CD4-positive, CD25-positive, alpha-beta regulatory T cell (primary cell): ENCODE results near the gene LAMA3. TPM values are rescaled to one million over a fixed set of nuclear protein-coding genes. Genes with fewer than 3 reads are reported as not detected.
"Not testable (repeated sequence)": the region's sequence is repeated elsewhere in the genome, so short reads cannot be mapped to it uniquely, and the experiment has no call there.

Experiments used
- ATAC-seq, 2 donors: fragments of 150-1000 bp; cut with Tn5 transposase; one replicate each; pipeline ENCODE4 v1.10.0; 2021; ENCODE audit warnings: low read depth in 2 of 2, moderate number of reproducible peaks in 2 of 2, moderate library complexity in 1 of 2
- DNase-seq, 3 donors: peaks; one replicate each; pipeline versions ENCODE4 v3.0.0 to v3.0.0-alpha.2; 2012 to 2022; ENCODE audit warnings: mixed read lengths in 1 of 3
- H3K27ac ChIP-seq: one replicate; pipeline ENCODE4 v1.7.0; 2013; ENCODE audit warnings: mild to moderate bottlenecking, low read length; ENCODE audit not compliant: insufficient read depth, poor library complexity, severe bottlenecking
- H3K27me3 ChIP-seq: one replicate; pipeline ENCODE4 v1.7.0; 2013; ENCODE audit warnings: low read length; ENCODE audit not compliant: control insufficient read depth, insufficient read depth
- H3K36me3 ChIP-seq: one replicate; pipeline ENCODE4 v1.7.0; 2013; ENCODE audit warnings: mild to moderate bottlenecking, low read length, moderate library complexity; ENCODE audit not compliant: control insufficient read depth, insufficient read depth
- H3K4me1 ChIP-seq: 2 replicates; pipeline ENCODE4 v1.7.0; 2013; ENCODE audit warnings: mild to moderate bottlenecking, low read length; ENCODE audit not compliant: insufficient read depth, control insufficient read depth, poor library complexity, severe bottlenecking
- H3K4me3 ChIP-seq: one replicate; pipeline ENCODE4 v1.7.0; 2013; ENCODE audit warnings: low read depth, mild to moderate bottlenecking, low read length, moderate library complexity
- H3K9me3 ChIP-seq, 2 experiments: 1 replicate in 1 of 2; 2 replicates in 1 of 2; pipeline ENCODE4 v1.7.0; 2013; ENCODE audit warnings: low read length in 2 of 2, mild to moderate bottlenecking in 1 of 2, moderate library complexity in 1 of 2; ENCODE audit not compliant: control insufficient read depth in 2 of 2
- H3K27ac Mint-ChIP-seq, 3 donors: one replicate each; pipeline ENCODE4 v1.8.0; 2020 to 2022; ENCODE audit warnings: mild to moderate bottlenecking in 3 of 3, mixed read lengths in 3 of 3, moderate library complexity in 2 of 3
- H3K27me3 Mint-ChIP-seq: one replicate; pipeline ENCODE4 v1.8.0; 2022; ENCODE audit warnings: mild to moderate bottlenecking, mixed read lengths
- H3K36me3 Mint-ChIP-seq: one replicate; pipeline ENCODE4 v1.8.0; 2020; ENCODE audit warnings: mixed read lengths
- H3K4me1 Mint-ChIP-seq, 4 donors: one replicate each; pipeline ENCODE4 v1.8.0; 2020 to 2022; ENCODE audit warnings: mixed read lengths in 4 of 4, mild to moderate bottlenecking in 1 of 4
- H3K4me3 Mint-ChIP-seq, 4 donors: one replicate each; pipeline ENCODE4 v1.8.0; 2020 to 2022; ENCODE audit warnings: mild to moderate bottlenecking in 4 of 4, mixed read lengths in 4 of 4, moderate library complexity in 3 of 4
- H3K9me3 Mint-ChIP-seq, 7 donors: one replicate each; pipeline ENCODE4 v1.8.0; 2020 to 2022; ENCODE audit warnings: mixed read lengths in 7 of 7, mild to moderate bottlenecking in 3 of 7, moderate library complexity in 2 of 7
- polyA plus RNA-seq, 4 donors: library from polyadenylated mRNA; unstranded; fragments of 300-500 nt; fragmentation: Illumina TruSeq; gene quantifications; one replicate each; pipeline ENCODE4 v1.2.3, GENCODE V29; 2021
- total RNA-seq: library from RNA; stranded (reverse); gene quantifications from one replicate; pipeline ENCODE4 v1.2.3, GENCODE V29; 2022

The LAMA3 gene
- total and polyA plus RNA-seq, 5 donors from 2014 or later = 0.31 TPM; not detected in 4

DNA sequence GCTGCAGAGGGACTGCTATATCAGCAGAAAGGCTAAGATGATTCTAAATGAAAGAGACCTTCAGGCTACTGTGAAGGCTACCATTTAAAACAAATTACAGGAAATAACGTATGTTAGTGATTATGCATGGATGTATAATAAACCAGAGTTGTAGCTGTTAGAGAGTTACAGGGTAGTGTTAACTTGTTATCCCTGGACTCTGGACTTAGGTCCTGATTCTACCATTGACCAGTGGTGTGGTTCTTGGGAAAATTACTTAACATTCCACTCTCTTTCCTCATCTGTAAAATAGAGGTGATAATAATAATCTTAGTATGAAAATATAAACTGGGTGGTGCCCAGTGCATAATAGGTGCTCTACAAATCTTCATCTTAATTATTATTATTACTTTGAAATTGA, 22.2 kb downstream of the LAMA3 start:
- no peaks in the 10 kb centered on the region for H3K36me3 Mint-ChIP-seq
- H3K27ac Mint-ChIP-seq = no peak overlapping the region
- ATAC-seq = no peak
- Histone ChIP-seq H3K27me3 (no peaks in the 10 kb centered on the region), H3K4me1 (peaks cover 9% of the 10 kb centered on the region), H3K27ac (no peak overlapping the region), H3K9me3 (peaks cover 0 to 3% of the 10 kb centered on the region in 2 experiments), H3K36me3 (no peaks in the 10 kb centered on the region), H3K4me3 (no peak overlapping the region)
- peaks cover 34% of the 10 kb centered on the region for H3K27me3 Mint-ChIP-seq
- no peak overlapping the region for H3K4me3 Mint-ChIP-seq
- no peak for DNase-seq
- H3K4me1 Mint-ChIP-seq = peaks cover 0 to 21% (median 15%) of the 10 kb centered on the region in 4 donors
- H3K9me3 Mint-ChIP-seq = peaks cover 3 to 10% (median 4%) of the 10 kb centered on the region in 7 donors

DNA sequence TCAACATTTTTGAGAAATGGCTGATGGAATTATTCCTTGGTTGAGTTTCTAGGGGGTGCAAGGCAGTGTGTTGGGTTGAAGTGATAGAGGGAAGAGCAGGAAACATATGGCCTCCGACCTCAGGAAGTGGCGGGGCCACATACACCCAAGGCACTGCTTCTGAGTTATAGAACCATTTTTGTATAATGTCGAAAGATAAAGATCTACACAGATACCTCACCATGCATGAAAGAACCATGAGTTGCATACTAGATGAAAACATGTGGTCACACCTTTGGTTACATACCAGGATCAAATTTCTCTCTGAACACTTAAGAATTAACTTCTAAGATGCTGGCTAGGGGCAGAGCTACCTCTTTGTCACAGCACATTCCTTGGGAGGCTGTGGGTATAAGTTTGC, 23.2 kb downstream of the LAMA3 start:
- Histone ChIP-seq H3K4me1 (peaks cover 9% of the 10 kb centered on the region), H3K27ac (no peak overlapping the region), H3K9me3 (no peaks in the 10 kb centered on the region), H3K4me3 (no peak overlapping the region), H3K36me3 (no peaks in the 10 kb centered on the region), H3K27me3 (no peaks in the 10 kb centered on the region)
- H3K4me1 Mint-ChIP-seq = peaks cover 0 to 21% (median 15%) of the 10 kb centered on the region in 4 donors
- no peaks in the 10 kb centered on the region for H3K36me3 Mint-ChIP-seq
- peaks cover 0 to 10% (median 4%) of the 10 kb centered on the region in 7 donors for H3K9me3 Mint-ChIP-seq
- peak overlapping the region in 2 of 3 donors; percentile 47 to 66 for H3K27ac Mint-ChIP-seq
- peaks cover 26% of the 10 kb centered on the region for H3K27me3 Mint-ChIP-seq
- DNase-seq (peak in 2 of 3 donors; percentile 39 to 64), ATAC-seq (peak; percentile 60 to 80)
- no peak overlapping the region for H3K4me3 Mint-ChIP-seq

DNA sequence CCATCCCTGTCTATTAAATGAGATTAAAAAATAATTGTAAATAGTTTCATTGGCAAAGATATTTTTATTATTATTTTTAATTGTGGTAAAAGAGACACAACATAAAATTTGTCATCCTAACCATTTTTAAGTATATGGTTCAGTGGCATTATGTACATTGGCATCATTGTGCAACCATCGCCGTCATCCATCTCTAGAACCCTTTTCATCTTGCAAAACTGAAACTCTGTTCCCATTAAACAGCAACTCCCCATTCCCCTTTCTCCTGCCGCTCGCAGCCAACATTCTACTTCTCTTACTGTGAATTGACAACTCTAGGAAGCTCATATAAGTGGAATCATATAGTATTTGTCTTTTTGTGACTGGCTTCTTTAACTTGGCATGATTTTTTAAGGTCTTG, 25.3 kb downstream of the LAMA3 start:
- H3K36me3 ChIP-seq = no peaks in the 10 kb centered on the region
- no peak overlapping the region for H3K4me3 Mint-ChIP-seq
- H3K36me3 Mint-ChIP-seq = no peaks in the 10 kb centered on the region
- peaks cover 4% of the 10 kb centered on the region for H3K27me3 ChIP-seq
- H3K4me1 ChIP-seq = peaks cover 9% of the 10 kb centered on the region
- no peak for DNase-seq
- ATAC-seq = no peak
- H3K9me3 Mint-ChIP-seq = peaks cover 0 to 3% (median 0%) of the 10 kb centered on the region in 7 donors
- H3K27ac ChIP-seq = no peak overlapping the region
- no peaks in the 10 kb centered on the region for H3K9me3 ChIP-seq
- peaks cover 0 to 20% (median 15%) of the 10 kb centered on the region in 4 donors for H3K4me1 Mint-ChIP-seq
- peaks cover 22% of the 10 kb centered on the region for H3K27me3 Mint-ChIP-seq
- H3K4me3 ChIP-seq = no peak overlapping the region
- H3K27ac Mint-ChIP-seq = peak overlapping the region in 1 of 3 donors; percentile 40

DNA sequence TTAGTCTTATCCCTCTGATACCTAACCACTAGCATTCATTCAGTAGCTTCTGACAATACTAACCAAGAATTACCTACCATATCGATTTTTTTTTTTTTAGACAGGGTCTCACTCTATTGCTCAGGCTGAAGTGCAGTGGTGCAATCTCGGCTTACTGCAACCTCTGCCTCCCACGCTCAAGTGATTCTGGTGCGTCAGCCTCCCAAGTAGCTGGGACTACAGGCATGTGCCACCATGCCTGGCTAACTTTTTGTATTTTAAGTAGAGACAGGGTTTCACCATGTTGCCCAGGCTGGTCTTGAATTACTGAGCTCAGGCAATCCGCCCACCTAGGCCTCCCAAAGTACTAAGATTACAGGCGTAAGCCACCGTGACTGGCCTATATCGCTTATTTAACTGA, 26.8 kb downstream of the LAMA3 start:
- H3K4me3 ChIP-seq, H3K9me3 ChIP-seq, H3K36me3 ChIP-seq, H3K4me1 ChIP-seq, H3K27ac ChIP-seq, H3K27me3 ChIP-seq, H3K9me3 Mint-ChIP-seq, H3K36me3 Mint-ChIP-seq, ATAC-seq, DNase-seq, H3K4me3 Mint-ChIP-seq, H3K27ac Mint-ChIP-seq: not testable (repeated sequence)
- Mint-ChIP-seq H3K27me3 (peaks cover 15% of the 10 kb centered on the region), H3K4me1 (peaks cover 0 to 19% (median 15%) of the 10 kb centered on the region in 4 donors)

DNA sequence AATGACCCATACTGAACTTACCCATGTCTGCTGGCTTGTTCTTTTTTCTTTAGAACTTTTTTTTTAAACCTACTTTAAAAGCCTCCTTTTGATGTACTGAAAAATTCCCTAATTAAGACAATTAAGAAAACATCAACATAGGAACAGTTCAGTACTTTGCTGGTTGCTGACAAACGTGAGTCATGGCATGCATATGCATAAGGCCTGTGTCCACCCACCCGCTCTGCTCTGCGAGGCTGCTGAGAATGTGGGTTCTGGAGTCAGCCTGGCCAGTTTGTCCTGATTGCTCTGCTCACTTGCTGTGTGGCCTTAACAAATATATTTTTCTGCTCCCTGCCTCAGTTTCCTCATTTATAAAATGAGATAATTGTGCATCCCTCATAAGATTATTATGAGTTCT, 27.3 kb downstream of the LAMA3 start:
- DNase-seq (no peak), ATAC-seq (no peak)
- H3K27me3 Mint-ChIP-seq = peaks cover 19% of the 10 kb centered on the region
- no peak overlapping the region for H3K4me3 ChIP-seq
- no peak overlapping the region for H3K4me3 Mint-ChIP-seq
- H3K4me1 Mint-ChIP-seq = peaks cover 0 to 19% (median 15%) of the 10 kb centered on the region in 4 donors
- H3K27ac ChIP-seq = no peak overlapping the region
- no peak overlapping the region for H3K27ac Mint-ChIP-seq
- no peaks in the 10 kb centered on the region for H3K9me3 ChIP-seq
- H3K36me3 Mint-ChIP-seq = no peaks in the 10 kb centered on the region
- peaks cover 9% of the 10 kb centered on the region for H3K4me1 ChIP-seq
- H3K9me3 Mint-ChIP-seq = peaks cover 0 to 2% (median 0%) of the 10 kb centered on the region in 7 donors
- H3K27me3 ChIP-seq = peaks cover 6% of the 10 kb centered on the region
- no peaks in the 10 kb centered on the region for H3K36me3 ChIP-seq

DNA sequence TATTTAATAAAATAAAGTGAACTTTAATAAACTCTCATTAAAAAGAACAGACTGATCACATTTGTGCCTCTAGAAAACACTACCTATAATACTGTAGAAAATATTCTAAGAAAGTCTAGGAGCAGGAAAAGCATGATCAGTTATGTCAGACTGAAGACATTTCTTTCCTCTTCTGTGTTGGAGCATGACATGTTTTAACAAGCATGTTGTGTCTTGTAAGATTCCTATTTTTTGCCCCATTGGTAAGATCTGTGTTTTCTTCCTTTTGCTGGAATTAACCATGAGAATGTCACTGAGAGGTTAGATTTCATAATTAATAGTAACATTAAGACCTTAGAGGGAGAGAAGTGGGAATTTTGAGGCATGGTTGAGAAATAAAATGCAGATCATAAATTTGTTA, 27.7 kb downstream of the LAMA3 start:
- H3K4me1 Mint-ChIP-seq = peaks cover 0 to 19% (median 13%) of the 10 kb centered on the region in 4 donors

DNA sequence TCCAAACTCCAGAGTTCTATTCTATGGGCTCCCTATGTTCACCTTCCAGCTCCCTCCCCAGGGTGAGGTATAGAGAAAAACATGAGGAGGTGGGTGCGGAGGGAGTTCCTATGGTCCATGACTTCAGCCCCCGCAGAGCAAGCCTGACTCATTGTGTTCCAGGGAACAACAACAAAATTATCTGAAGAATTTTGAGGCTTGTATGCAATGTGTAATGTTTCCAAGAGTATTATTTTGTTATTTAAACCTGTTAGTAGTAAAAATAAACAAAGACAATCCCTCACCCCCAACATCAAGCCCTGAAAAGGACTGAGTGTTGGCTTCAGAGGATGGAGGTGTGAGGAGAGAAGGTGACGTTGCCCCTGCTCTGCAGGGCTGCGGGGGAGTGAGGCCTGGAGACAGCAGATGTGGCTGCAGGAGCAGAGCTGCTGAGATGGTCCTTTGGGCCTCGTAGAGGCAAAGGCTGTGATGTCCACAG, 29.0 kb downstream of the LAMA3 start:
- H3K9me3 ChIP-seq = no peaks in the 10 kb centered on the region
- no peak overlapping the region for H3K4me3 ChIP-seq
- no peaks in the 10 kb centered on the region for H3K4me1 ChIP-seq
- H3K4me3 Mint-ChIP-seq = no peak overlapping the region
- peaks cover 19% of the 10 kb centered on the region for H3K27me3 Mint-ChIP-seq
- H3K4me1 Mint-ChIP-seq = peaks cover 0 to 9% (median 2%) of the 10 kb centered on the region in 4 donors
- ATAC-seq (no peak), DNase-seq (no peak)
- H3K36me3 ChIP-seq = no peaks in the 10 kb centered on the region
- no peak overlapping the region for H3K27ac Mint-ChIP-seq
- no peak overlapping the region for H3K27ac ChIP-seq
- peaks cover 0 to 2% (median 0%) of the 10 kb centered on the region in 7 donors for H3K9me3 Mint-ChIP-seq
- H3K27me3 ChIP-seq = peaks cover 7% of the 10 kb centered on the region
- no peaks in the 10 kb centered on the region for H3K36me3 Mint-ChIP-seq

More for the DNA sequence above, 27.7 kb downstream of the LAMA3 start:
- no peaks in the 10 kb centered on the region for H3K36me3 Mint-ChIP-seq
- no peak for DNase-seq
- H3K9me3 Mint-ChIP-seq = peaks cover 0 to 2% (median 0%) of the 10 kb centered on the region in 7 donors
- Histone ChIP-seq H3K27me3 (peaks cover 7% of the 10 kb centered on the region), H3K4me1 (peaks cover 9% of the 10 kb centered on the region), H3K36me3 (no peaks in the 10 kb centered on the region), H3K27ac (no peak overlapping the region), H3K4me3 (no peak overlapping the region), H3K9me3 (no peaks in the 10 kb centered on the region)
- H3K27me3 Mint-ChIP-seq = peaks cover 24% of the 10 kb centered on the region
- no peak overlapping the region for H3K4me3 Mint-ChIP-seq
- no peak overlapping the region for H3K27ac Mint-ChIP-seq
- no peak for ATAC-seq

DNA sequence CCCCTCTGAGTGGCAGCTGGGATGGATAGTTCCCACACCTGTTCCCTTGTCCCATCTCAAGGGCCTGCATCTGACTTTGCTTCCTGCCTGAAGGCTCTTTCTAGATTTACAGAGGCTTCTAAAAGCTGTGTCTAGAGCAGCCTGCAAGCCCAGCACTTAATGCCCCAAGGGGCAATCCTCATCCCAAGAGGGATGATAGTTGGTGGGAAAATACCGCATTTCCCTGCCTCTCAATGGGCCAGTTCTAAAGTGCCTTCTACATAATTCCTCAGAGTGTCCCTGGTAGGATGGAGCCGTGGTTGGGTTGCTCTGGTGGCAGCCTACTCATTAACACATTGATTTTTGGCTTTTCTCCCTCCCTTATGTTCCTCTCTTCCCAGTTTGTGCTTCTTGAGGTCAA, 29.5 kb downstream of the LAMA3 start:
- no peak overlapping the region for H3K27ac Mint-ChIP-seq
- peaks cover 10% of the 10 kb centered on the region for H3K27me3 ChIP-seq
- ATAC-seq (no peak), DNase-seq (no peak)
- H3K4me3 ChIP-seq = no peak overlapping the region
- H3K9me3 Mint-ChIP-seq = peaks cover 0 to 2% (median 0%) of the 10 kb centered on the region in 7 donors
- no peak overlapping the region for H3K27ac ChIP-seq
- H3K4me1 ChIP-seq = no peaks in the 10 kb centered on the region
- no peaks in the 10 kb centered on the region for H3K36me3 Mint-ChIP-seq
- peaks cover 16% of the 10 kb centered on the region for H3K27me3 Mint-ChIP-seq
- H3K9me3 ChIP-seq = no peaks in the 10 kb centered on the region
- H3K36me3 ChIP-seq = no peaks in the 10 kb centered on the region
- H3K4me1 Mint-ChIP-seq = peaks cover 0 to 6% (median 0%) of the 10 kb centered on the region in 4 donors
- no peak overlapping the region for H3K4me3 Mint-ChIP-seq
